ENCODE data around the gene TTLL7.

The TTLL7 gene

GRCh38 chr1:83827741-83828140 lies 171.2 kb downstream of the TTLL7 start:
- no peak for DNase-seq

GRCh38 chr1:83822208-83822607 lies 176.7 kb downstream of the TTLL7 start:
- DNase-seq: peak in 1 of 58 donors; percentile 0

GRCh38 chr1:83819436-83819835 lies 179.5 kb downstream of the TTLL7 start:
- DNase-seq: no peak

- no peak for DNase-seq
These were observed 180.0 kb downstream of the TTLL7 start for GRCh38 chr1:83818916-83819315.

- DNase-seq: no peak
These were observed 182.1 kb downstream of the TTLL7 start for GRCh38 chr1:83816836-83817235.

GRCh38 chr1:83815330-83815729 lies 183.6 kb downstream of the TTLL7 start:
- no peak for DNase-seq
